ENCODE measurements around the gene LIPI.

The LIPI gene

GRCh38 chr21:14239281-14239680, 28.5 kb upstream of the LIPI start:
- Histone ChIP-seq H3K79me2 (ENCODE audit: insufficient read depth, low read length) (no peaks in the 10 kb centered on the region), H3F3A (ENCODE audit: insufficient read depth, low read length) (no peaks in the 10 kb centered on the region), H3K36me3 (ENCODE audit: insufficient read depth, low read length) (no peaks in the 10 kb centered on the region), H3K9me3 (ENCODE audit: low read length) (no peaks in the 10 kb centered on the region), H3K9ac (ENCODE audit: low read length) (no peak overlapping the region), H3K4me3 (ENCODE audit: low read depth, low read length, poor library complexity, severe bottlenecking) (no peak overlapping the region), H3K4me1 (ENCODE audit: insufficient read depth, low read length, severe bottlenecking) (no peaks in the 10 kb centered on the region), H3K4me2 (ENCODE audit: low read length) (no peak overlapping the region), H3K9me2 (ENCODE audit: low read depth, low read length) (no peaks in the 10 kb centered on the region), H4K20me1 (ENCODE audit: insufficient read depth, low read length) (no peaks in the 10 kb centered on the region), H3K27ac (ENCODE audit: low read depth, low read length, poor library complexity, severe bottlenecking) (no peak overlapping the region), H3K27me3 (ENCODE audit: insufficient read depth, low read length) (no peaks in the 10 kb centered on the region), H2AFZ (ENCODE audit: low read length) (no peak overlapping the region)
- TF ChIP-seq CTCF (IDR thresholded peaks at IDR 0.05; ENCODE audit: low read length): no peak
- no peak for TF ChIP-seq EZH2 (IDR thresholded peaks at IDR 0.05; ENCODE audit: borderline replicate concordance, low read length)

- H3K27ac ChIP-seq (ENCODE audit: low read depth, low read length, poor library complexity, severe bottlenecking): no peak overlapping the region
- H3K36me3 ChIP-seq (ENCODE audit: insufficient read depth, low read length): no peaks in the 10 kb centered on the region
- no peaks in the 10 kb centered on the region for H3K79me2 ChIP-seq (ENCODE audit: insufficient read depth, low read length)
- H3K9ac ChIP-seq (ENCODE audit: low read length): no peak overlapping the region
- no peak overlapping the region for H3K4me2 ChIP-seq (ENCODE audit: low read length)
- no peaks in the 10 kb centered on the region for H3K4me1 ChIP-seq (ENCODE audit: insufficient read depth, low read length, severe bottlenecking)
- H4K20me1 ChIP-seq (ENCODE audit: insufficient read depth, low read length): no peaks in the 10 kb centered on the region
- TF ChIP-seq CTCF (IDR thresholded peaks at IDR 0.05; ENCODE audit: low read length) (no peak), EZH2 (IDR thresholded peaks at IDR 0.05; ENCODE audit: borderline replicate concordance, low read length) (no peak)
- no peak overlapping the region for H3K4me3 ChIP-seq (ENCODE audit: low read depth, low read length, poor library complexity, severe bottlenecking)
- H3F3A ChIP-seq (ENCODE audit: insufficient read depth, low read length): no peaks in the 10 kb centered on the region
- no peaks in the 10 kb centered on the region for H3K27me3 ChIP-seq (ENCODE audit: insufficient read depth, low read length)
- H2AFZ ChIP-seq (ENCODE audit: low read length): no peak overlapping the region
- H3K9me2 ChIP-seq (ENCODE audit: low read depth, low read length): no peaks in the 10 kb centered on the region
- no peaks in the 10 kb centered on the region for H3K9me3 ChIP-seq (ENCODE audit: low read length)
Observed at GRCh38 chr21:14236180-14236579, 25.4 kb upstream of the LIPI start.

- Histone ChIP-seq H3K4me2 (ENCODE audit: low read length) (no peak overlapping the region), H3K4me1 (ENCODE audit: insufficient read depth, low read length, severe bottlenecking) (no peaks in the 10 kb centered on the region), H3K9ac (ENCODE audit: low read length) (no peak overlapping the region), H3K9me3 (ENCODE audit: low read length) (no peaks in the 10 kb centered on the region), H3K27ac (ENCODE audit: low read depth, low read length, poor library complexity, severe bottlenecking) (no peak overlapping the region), H4K20me1 (ENCODE audit: insufficient read depth, low read length) (no peaks in the 10 kb centered on the region), H3F3A (ENCODE audit: insufficient read depth, low read length) (no peaks in the 10 kb centered on the region), H3K9me2 (ENCODE audit: low read depth, low read length) (no peaks in the 10 kb centered on the region), H3K27me3 (ENCODE audit: insufficient read depth, low read length) (no peaks in the 10 kb centered on the region), H3K36me3 (ENCODE audit: insufficient read depth, low read length) (no peaks in the 10 kb centered on the region), H2AFZ (ENCODE audit: low read length) (no peak overlapping the region), H3K4me3 (ENCODE audit: low read depth, low read length, poor library complexity, severe bottlenecking) (no peak overlapping the region), H3K79me2 (ENCODE audit: insufficient read depth, low read length) (no peaks in the 10 kb centered on the region)
- TF ChIP-seq EZH2 (IDR thresholded peaks at IDR 0.05; ENCODE audit: borderline replicate concordance, low read length) (no peak), CTCF (IDR thresholded peaks at IDR 0.05; ENCODE audit: low read length) (no peak)
Observed at GRCh38 chr21:14235101-14235500, 24.3 kb upstream of the LIPI start.

Measured in OCI-LY1 (cell line).